ENCODE measurements around the gene APBA1. TPM values are rescaled to one million over a fixed set of nuclear protein-coding genes. Genes with fewer than 3 reads are reported as not detected.

APBA1 gene
- total RNA-seq, 1 experiment from 2014 or later = 0.05 TPM

DNA sequence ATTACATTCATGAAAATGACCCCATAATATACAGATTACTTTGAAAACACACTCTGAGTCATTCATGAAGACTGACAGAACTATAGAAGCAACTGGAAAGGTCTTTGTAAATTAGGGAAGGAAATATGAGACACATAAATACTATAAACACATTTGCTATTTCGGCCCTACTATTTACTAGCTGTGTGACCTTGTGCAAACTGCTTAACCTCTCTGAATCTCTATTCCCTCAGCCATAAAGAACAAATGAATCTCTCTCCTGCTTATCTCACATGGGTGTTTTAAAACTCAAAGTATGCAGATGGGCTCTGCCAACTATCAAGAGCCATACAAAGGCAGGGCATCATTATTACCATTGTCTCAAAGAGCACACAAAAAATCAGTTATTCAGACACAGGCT is 52.9 kb downstream of the APBA1 start:
- no peaks in the 10 kb centered on the region; the same call in 1 of the 2 replicates for H3K27me3 ChIP-seq (ENCODE audit: control insufficient read depth, insufficient read depth, low read length)
- in situ Hi-C loops (cut with HindIII; ENCODE audit: low pct_unique_long_range_greater_than_20kb, low sequenced_read_pairs) = no loop called here
- no peaks in the 10 kb centered on the region for H3K4me1 ChIP-seq (ENCODE audit: control insufficient read depth, insufficient read depth, low read length)
- ChIA-PET CTCF (no interaction called here), POLR2A (no interaction called here)
- TF ChIP-seq SIN3A (IDR thresholded peaks at IDR 0.05; ENCODE audit: borderline replicate concordance, insufficient read depth, low read depth, low read length) (no peak), TCF7L2 (IDR thresholded peaks at IDR 0.05; ENCODE audit: low read depth, low read length) (no peak), POLR2AphosphoS5 (IDR thresholded peaks at IDR 0.05; ENCODE audit: low read depth, low read length) (no peak)
- TF ChIP-seq, protein P1, sequence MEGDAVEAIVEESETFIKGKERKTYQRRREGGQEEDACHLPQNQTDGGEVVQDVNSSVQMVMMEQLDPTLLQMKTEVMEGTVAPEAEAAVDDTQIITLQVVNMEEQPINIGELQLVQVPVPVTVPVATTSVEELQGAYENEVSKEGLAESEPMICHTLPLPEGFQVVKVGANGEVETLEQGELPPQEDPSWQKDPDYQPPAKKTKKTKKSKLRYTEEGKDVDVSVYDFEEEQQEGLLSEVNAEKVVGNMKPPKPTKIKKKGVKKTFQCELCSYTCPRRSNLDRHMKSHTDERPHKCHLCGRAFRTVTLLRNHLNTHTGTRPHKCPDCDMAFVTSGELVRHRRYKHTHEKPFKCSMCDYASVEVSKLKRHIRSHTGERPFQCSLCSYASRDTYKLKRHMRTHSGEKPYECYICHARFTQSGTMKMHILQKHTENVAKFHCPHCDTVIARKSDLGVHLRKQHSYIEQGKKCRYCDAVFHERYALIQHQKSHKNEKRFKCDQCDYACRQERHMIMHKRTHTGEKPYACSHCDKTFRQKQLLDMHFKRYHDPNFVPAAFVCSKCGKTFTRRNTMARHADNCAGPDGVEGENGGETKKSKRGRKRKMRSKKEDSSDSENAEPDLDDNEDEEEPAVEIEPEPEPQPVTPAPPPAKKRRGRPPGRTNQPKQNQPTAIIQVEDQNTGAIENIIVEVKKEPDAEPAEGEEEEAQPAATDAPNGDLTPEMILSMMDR (IDR thresholded peaks at IDR 0.05) = no peak
- TF ChIP-seq, protein P2, sequence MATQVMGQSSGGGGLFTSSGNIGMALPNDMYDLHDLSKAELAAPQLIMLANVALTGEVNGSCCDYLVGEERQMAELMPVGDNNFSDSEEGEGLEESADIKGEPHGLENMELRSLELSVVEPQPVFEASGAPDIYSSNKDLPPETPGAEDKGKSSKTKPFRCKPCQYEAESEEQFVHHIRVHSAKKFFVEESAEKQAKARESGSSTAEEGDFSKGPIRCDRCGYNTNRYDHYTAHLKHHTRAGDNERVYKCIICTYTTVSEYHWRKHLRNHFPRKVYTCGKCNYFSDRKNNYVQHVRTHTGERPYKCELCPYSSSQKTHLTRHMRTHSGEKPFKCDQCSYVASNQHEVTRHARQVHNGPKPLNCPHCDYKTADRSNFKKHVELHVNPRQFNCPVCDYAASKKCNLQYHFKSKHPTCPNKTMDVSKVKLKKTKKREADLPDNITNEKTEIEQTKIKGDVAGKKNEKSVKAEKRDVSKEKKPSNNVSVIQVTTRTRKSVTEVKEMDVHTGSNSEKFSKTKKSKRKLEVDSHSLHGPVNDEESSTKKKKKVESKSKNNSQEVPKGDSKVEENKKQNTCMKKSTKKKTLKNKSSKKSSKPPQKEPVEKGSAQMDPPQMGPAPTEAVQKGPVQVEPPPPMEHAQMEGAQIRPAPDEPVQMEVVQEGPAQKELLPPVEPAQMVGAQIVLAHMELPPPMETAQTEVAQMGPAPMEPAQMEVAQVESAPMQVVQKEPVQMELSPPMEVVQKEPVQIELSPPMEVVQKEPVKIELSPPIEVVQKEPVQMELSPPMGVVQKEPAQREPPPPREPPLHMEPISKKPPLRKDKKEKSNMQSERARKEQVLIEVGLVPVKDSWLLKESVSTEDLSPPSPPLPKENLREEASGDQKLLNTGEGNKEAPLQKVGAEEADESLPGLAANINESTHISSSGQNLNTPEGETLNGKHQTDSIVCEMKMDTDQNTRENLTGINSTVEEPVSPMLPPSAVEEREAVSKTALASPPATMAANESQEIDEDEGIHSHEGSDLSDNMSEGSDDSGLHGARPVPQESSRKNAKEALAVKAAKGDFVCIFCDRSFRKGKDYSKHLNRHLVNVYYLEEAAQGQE (IDR thresholded peaks at IDR 0.05; ENCODE audit: insufficient read depth in 1 of 2, low read depth in 2 of 2, low read length in 1 of 2) = no peak
- H3K27ac ChIP-seq (ENCODE audit: low read length) = no peak overlapping the region
- H3K4me3 ChIP-seq (ENCODE audit: low read depth in 2 of 2, low read length in 2 of 2) = no peak overlapping the region
- DNase-seq (ENCODE audit: low read depth, low spot score) (no peak), ATAC-seq (no peak)
- H3K36me3 ChIP-seq (ENCODE audit: control insufficient read depth, insufficient read depth, low read length) = no peaks in the 10 kb centered on the region
- intact Hi-C loops (cut with micrococcal nuclease; ENCODE audit: unreplicated experiment) = no loop called here
- no TSS peak for BruUV-seq (replicated peaks)
- H3K9me3 ChIP-seq (ENCODE audit: control insufficient read depth, insufficient read depth, low read depth, low read length) = no peaks in the 10 kb centered on the region

DNA sequence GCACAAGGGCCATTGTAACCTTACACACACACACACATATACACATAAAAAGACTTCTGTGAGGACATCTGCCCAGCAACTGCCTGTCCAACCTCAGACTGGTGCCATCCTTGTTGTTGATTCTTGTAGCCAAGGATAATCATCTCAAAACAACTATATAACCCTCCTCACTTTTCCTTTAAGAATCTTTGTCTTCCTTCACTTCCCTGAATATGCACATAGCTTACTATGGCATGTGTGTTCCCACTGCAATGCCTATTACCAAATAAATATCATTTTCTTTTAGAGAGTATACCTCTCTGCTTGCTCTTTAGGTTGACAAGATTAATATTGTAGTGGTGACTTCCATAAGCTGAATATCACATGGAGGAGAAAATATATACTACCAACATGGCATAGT is 55.2 kb downstream of the APBA1 start:
- H3K4me1 ChIP-seq (ENCODE audit: control insufficient read depth, insufficient read depth, low read length) = no peaks in the 10 kb centered on the region
- TF ChIP-seq, protein P1 (IDR thresholded peaks at IDR 0.05) = no peak
- no peak for TF ChIP-seq TCF7L2 (IDR thresholded peaks at IDR 0.05; ENCODE audit: low read depth, low read length)
- TF ChIP-seq SIN3A (IDR thresholded peaks at IDR 0.05; ENCODE audit: borderline replicate concordance, insufficient read depth, low read depth, low read length) = no peak
- no peak for TF ChIP-seq POLR2AphosphoS5 (IDR thresholded peaks at IDR 0.05; ENCODE audit: low read depth, low read length)
- TF ChIP-seq, protein P2 (IDR thresholded peaks at IDR 0.05; ENCODE audit: insufficient read depth in 1 of 2, low read depth in 2 of 2, low read length in 1 of 2) = no peak
- no peak for DNase-seq (ENCODE audit: low read depth, low spot score)
- intact Hi-C loops (cut with micrococcal nuclease; ENCODE audit: unreplicated experiment) = no loop called here
- ChIA-PET CTCF (no interaction called here), POLR2A (no interaction called here)
- H3K36me3 ChIP-seq (ENCODE audit: control insufficient read depth, insufficient read depth, low read length) = no peaks in the 10 kb centered on the region
- ATAC-seq = no peak
- no peaks in the 10 kb centered on the region for H3K9me3 ChIP-seq (ENCODE audit: control insufficient read depth, insufficient read depth, low read depth, low read length)
- in situ Hi-C loops (cut with HindIII; ENCODE audit: low pct_unique_long_range_greater_than_20kb, low sequenced_read_pairs) = no loop called here
- H3K27me3 ChIP-seq (ENCODE audit: control insufficient read depth, insufficient read depth, low read length) = no peaks in the 10 kb centered on the region
- BruUV-seq (replicated peaks) = no TSS peak
- H3K27ac ChIP-seq (ENCODE audit: low read length) = no peak overlapping the region
- H3K4me3 ChIP-seq (ENCODE audit: low read depth in 2 of 2, low read length in 2 of 2) = no peak overlapping the region
